Type B pancreatic cell (in vitro differentiated cells): ENCODE results near the gene CDHR3. TPM values are rescaled to one million over a fixed set of nuclear protein-coding genes. Genes with fewer than 3 reads are reported as not detected.

ENCODE experiments used
- DNase-seq: peaks from one replicate; pipeline ENCODE4 v3.0.0; 2021; ENCODE audit warnings: mixed read lengths; ENCODE audit not compliant: unreplicated experiment; ENCODE audit errors: extremely low spot score
- H3K27ac Mint-ChIP-seq: 2 replicates; pipeline ENCODE4 v1.8.0; 2021; ENCODE audit warnings: mild to moderate bottlenecking, mixed read lengths
- H3K27me3 Mint-ChIP-seq: 2 replicates; pipeline ENCODE4 v1.8.0; 2021; ENCODE audit warnings: mixed read lengths
- H3K36me3 Mint-ChIP-seq: 2 replicates; pipeline ENCODE4 v1.8.0; 2021; ENCODE audit warnings: mixed read lengths
- H3K4me1 Mint-ChIP-seq: one replicate; pipeline ENCODE4 v1.8.0; 2021; ENCODE audit warnings: mixed read lengths; ENCODE audit not compliant: unreplicated experiment
- H3K4me3 Mint-ChIP-seq: 2 replicates; pipeline ENCODE4 v1.8.0; 2021; ENCODE audit warnings: mild to moderate bottlenecking, mixed read lengths
- H3K9me3 Mint-ChIP-seq: 2 replicates; pipeline ENCODE4 v1.8.0; 2021; ENCODE audit warnings: mixed read lengths
- CTCF ChIP-seq: fragments of 200-600 bp; sonication (generic); conservative IDR thresholded peaks from 2 replicates; pipeline ENCODE4 v1.5.0; 2021; ENCODE audit warnings: antibody characterized with exemption, mild to moderate bottlenecking
- total RNA-seq: library from RNA; stranded (reverse); gene quantifications from 2 replicates; pipeline ENCODE4 v1.2.1, GENCODE V29; 2021; ENCODE audit warnings: low replicate concordance

The CDHR3 gene
- total RNA-seq, 1 donor from 2014 or later: 5.6 TPM

- Mint-ChIP-seq H3K9me3 (no peaks in the 10 kb centered on the region), H3K4me3 (peak overlapping the region; percentile 57), H3K27me3 (peaks cover 3% of the 10 kb centered on the region), H3K27ac (peak overlapping the region; percentile 90), H3K36me3 (no peaks in the 10 kb centered on the region), H3K4me1 (peaks cover 32% of the 10 kb centered on the region)
- no peak for TF ChIP-seq CTCF
- no peak for DNase-seq
Observed at GRCh38 chr7:106071999-106072714, 109.1 kb downstream of the CDHR3 start.

DNA sequence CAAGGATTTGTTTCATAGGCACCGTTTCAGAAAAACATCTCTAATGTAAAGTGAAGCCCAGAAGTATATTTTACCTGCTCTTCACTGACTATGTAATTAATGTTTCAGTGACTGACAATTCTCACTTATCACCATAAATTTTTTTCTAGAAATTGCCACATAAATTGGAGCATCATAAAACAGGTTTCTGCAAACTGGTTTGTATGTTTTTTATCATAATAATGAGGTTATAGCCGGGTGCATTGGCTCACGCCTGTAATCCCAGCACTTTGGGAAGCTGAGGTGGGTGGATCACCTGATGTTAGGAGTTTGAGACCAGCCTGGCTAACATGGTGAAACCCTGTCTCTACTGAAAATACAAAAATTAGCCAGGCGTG lies 109.6 kb downstream of the CDHR3 start:
- H3K4me1 Mint-ChIP-seq: peaks cover 32% of the 10 kb centered on the region
- no peak overlapping the region for H3K4me3 Mint-ChIP-seq
- no peak for TF ChIP-seq CTCF
- H3K9me3 Mint-ChIP-seq: no peaks in the 10 kb centered on the region
- no peaks in the 10 kb centered on the region for H3K36me3 Mint-ChIP-seq
- H3K27me3 Mint-ChIP-seq: peaks cover 3% of the 10 kb centered on the region
- no peak for DNase-seq
- peak overlapping the region; percentile 90 for H3K27ac Mint-ChIP-seq

GRCh38 chr7:106073701-106074100 lies 110.6 kb downstream of the CDHR3 start:
- H3K27me3 Mint-ChIP-seq: peaks cover under 1% of the 10 kb centered on the region
- H3K9me3 Mint-ChIP-seq: no peaks in the 10 kb centered on the region
- no peak overlapping the region for H3K27ac Mint-ChIP-seq
- no peak overlapping the region for H3K4me3 Mint-ChIP-seq
- no peaks in the 10 kb centered on the region for H3K36me3 Mint-ChIP-seq
- no peak for DNase-seq
- TF ChIP-seq CTCF: no peak
- peaks cover 30% of the 10 kb centered on the region for H3K4me1 Mint-ChIP-seq

- H3K4me3 Mint-ChIP-seq: no peak overlapping the region
- no peaks in the 10 kb centered on the region for H3K27me3 Mint-ChIP-seq
- H3K4me1 Mint-ChIP-seq: peaks cover 25% of the 10 kb centered on the region
- H3K27ac Mint-ChIP-seq: no peak overlapping the region
- H3K36me3 Mint-ChIP-seq: no peaks in the 10 kb centered on the region
- no peaks in the 10 kb centered on the region for H3K9me3 Mint-ChIP-seq
- no peak for TF ChIP-seq CTCF
- no peak for DNase-seq
Observed at GRCh38 chr7:106074257-106074656, 111.2 kb downstream of the CDHR3 start.

DNA sequence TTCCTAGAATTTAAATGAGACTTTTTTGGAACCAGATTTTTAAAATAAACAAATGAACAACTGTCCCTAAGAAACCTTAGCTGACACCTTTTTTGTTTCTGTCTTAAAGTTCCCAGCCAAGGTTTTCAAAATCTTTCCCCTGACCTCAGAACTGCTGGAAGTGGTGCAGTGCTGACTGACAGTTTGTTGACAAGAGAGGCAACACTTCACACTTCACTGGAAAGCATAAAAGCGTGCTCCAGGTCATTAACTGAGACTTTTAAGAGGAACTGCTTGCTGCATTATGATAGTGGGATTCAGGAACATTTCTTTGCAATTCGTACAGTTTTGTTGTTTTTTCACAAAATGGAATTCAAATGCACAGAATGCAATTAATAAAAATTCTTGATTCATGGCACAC lies 112.9 kb downstream of the CDHR3 start:
- no peak for TF ChIP-seq CTCF
- Mint-ChIP-seq H3K36me3 (no peaks in the 10 kb centered on the region), H3K4me3 (no peak overlapping the region), H3K9me3 (no peaks in the 10 kb centered on the region), H3K27ac (no peak overlapping the region), H3K4me1 (peaks cover 14% of the 10 kb centered on the region), H3K27me3 (no peaks in the 10 kb centered on the region)
- DNase-seq: no peak
